H1 (cell line): Measurements from ENCODE around the gene FIP1L1. TPM values are rescaled to one million over a fixed set of nuclear protein-coding genes. Genes with fewer than 3 reads are reported as not detected.

ENCODE experiments used
- CTCF ChIA-PET: fragments of 300-600 bp; sonication (Branson Sonifier 250); formaldehyde crosslinking; loops from one replicate; lab custom pipeline; 2021; ENCODE audit not compliant: partially characterized antibody; lab: Charles Lee
- POLR2A ChIA-PET: fragments of 300-600 bp; sonication (Branson Sonifier 250); formaldehyde crosslinking; loops from one replicate; lab custom pipeline; 2021; ENCODE audit warnings: inconsistent platforms; ENCODE audit not compliant: partially characterized antibody; lab: Charles Lee
- DNase-seq, 2 experiments: peaks; one replicate each; pipeline versions ENCODE4 v3.0.0 to v3.0.0-alpha.2; 2010 to 2022; ENCODE audit warnings: low spot score in 2 of 2, low read depth in 1 of 2, mixed read lengths in 1 of 2
- FAIRE-seq: peaks from 2 replicates; lab custom pipeline; 2011; peaks lifted over from hg19 to GRCh38; lab: Jason Lieb, UNC
- H2AFZ ChIP-seq: 2 replicates; pipeline ENCODE4 v1.8.1; 2012; ENCODE audit warnings: low read length, inconsistent platforms
- H2AK5ac ChIP-seq: 2 replicates; pipeline ENCODE4 v1.6.1; 2013; ENCODE audit warnings: low read depth, low read length
- H2BK120ac ChIP-seq: replicated peaks from 2 replicates; pipeline ENCODE3; 2013; ENCODE audit warnings: low read depth, low read length, inconsistent platforms
- H2BK12ac ChIP-seq: 2 replicates; pipeline ENCODE4 v1.6.1; 2013; ENCODE audit warnings: low read depth, low read length
- H2BK15ac ChIP-seq: 2 replicates; pipeline ENCODE4 v1.6.1; 2013; ENCODE audit warnings: low read length
- H2BK20ac ChIP-seq: 2 replicates; pipeline ENCODE4 v1.6.1; 2013; ENCODE audit warnings: low read length
- H2BK5ac ChIP-seq: 2 replicates; pipeline ENCODE4 v1.6.1; 2013; ENCODE audit warnings: low read depth, low read length
- H3K14ac ChIP-seq: 2 replicates; pipeline ENCODE4 v1.6.1; 2013; ENCODE audit warnings: inconsistent platforms; ENCODE audit not compliant: insufficient read length
- H3K18ac ChIP-seq: 2 replicates; pipeline ENCODE4 v1.6.1; 2013; ENCODE audit warnings: low read length; ENCODE audit errors: extremely low read depth
- H3K23ac ChIP-seq: 2 replicates; pipeline ENCODE4 v1.6.1; 2013; ENCODE audit warnings: inconsistent platforms; ENCODE audit not compliant: insufficient read length
- H3K23me2 ChIP-seq: 2 replicates; pipeline ENCODE4 v1.6.1; 2013; ENCODE audit warnings: low read depth, low read length
- H3K27ac ChIP-seq: 2 replicates; pipeline ENCODE4 v1.6.1; 2011; ENCODE audit warnings: low read depth, low read length, inconsistent platforms
- H3K27me3 ChIP-seq, 4 experiments: replicated peaks in 1 of 4; 1 replicate in 1 of 4; 2 replicates in 3 of 4; pipeline versions ENCODE4 v1.6.1 to v1.8.1; 2011 to 2013; ENCODE audit warnings: low read length in 3 of 4, mild to moderate bottlenecking in 3 of 4, inconsistent platforms in 2 of 4, mixed read lengths in 2 of 4, moderate library complexity in 1 of 4; ENCODE audit not compliant: control insufficient read depth in 3 of 4, insufficient read depth in 3 of 4; ENCODE audit errors: extremely low read depth in 1 of 4
- H3K36me3 ChIP-seq, 4 experiments: 2 replicates each; pipeline versions ENCODE4 v1.6.1 to v1.8.1; 2011 to 2013; ENCODE audit warnings: mild to moderate bottlenecking in 4 of 4, low read length in 3 of 4, moderate library complexity in 2 of 4, control low read depth in 1 of 4, inconsistent platforms in 1 of 4; ENCODE audit not compliant: insufficient read depth in 4 of 4, control insufficient read depth in 2 of 4
- H3K4ac ChIP-seq: replicated peaks from 2 replicates; pipeline ENCODE3; 2013; ENCODE audit warnings: low read length, low read depth, mixed read lengths, inconsistent platforms; ENCODE audit not compliant: insufficient read length
- H3K4me1 ChIP-seq, 4 experiments: replicated peaks in 1 of 4; 1 replicate in 1 of 4; 2 replicates in 3 of 4; pipeline versions ENCODE4 v1.6.1 to v1.8.1; 2011 to 2013; ENCODE audit warnings: low read length in 3 of 4, inconsistent platforms in 2 of 4, mixed read lengths in 1 of 4; ENCODE audit not compliant: insufficient read depth in 4 of 4, control insufficient read depth in 3 of 4
- H3K4me2 ChIP-seq, 2 experiments: 2 replicates each; pipeline versions ENCODE4 v1.6.1 to v1.8.1; 2011 to 2013; ENCODE audit warnings: low read depth in 2 of 2, low read length in 2 of 2, control low read depth in 1 of 2, inconsistent platforms in 1 of 2, mild to moderate bottlenecking in 1 of 2; ENCODE audit not compliant: insufficient read depth in 1 of 2
- H3K4me3 ChIP-seq, 4 experiments: fragments of 200-600, 300-600 bp in 1 of 4; sonication (generic), shearing (Covaris generic), sonication (Bioruptor Twin) in 1 of 4; 2 replicates each; pipeline versions ENCODE4 v1.5.1 to v1.8.1; 2011 to 2016; ENCODE audit warnings: low read length in 4 of 4, low read depth in 3 of 4, control low read depth in 2 of 4, inconsistent platforms in 2 of 4, mild to moderate bottlenecking in 2 of 4, mixed read lengths in 1 of 4, moderate library complexity in 1 of 4; ENCODE audit not compliant: insufficient read depth in 2 of 4; ENCODE audit errors: extremely low read depth in 1 of 4
- H3K56ac ChIP-seq: replicated peaks from 2 replicates; pipeline ENCODE3; 2013; ENCODE audit warnings: low read depth, mild to moderate bottlenecking, mixed read lengths, low read length, inconsistent platforms; ENCODE audit not compliant: insufficient read length
- H3K79me1 ChIP-seq: 2 replicates; pipeline ENCODE4 v1.6.1; 2013; ENCODE audit warnings: low read depth, low read length, control low read depth
- H3K79me2 ChIP-seq, 2 experiments: 2 replicates each; pipeline versions ENCODE4 v1.6.1 to v1.8.1; 2012 to 2013; ENCODE audit warnings: low read length in 2 of 2, mild to moderate bottlenecking in 2 of 2, inconsistent platforms in 1 of 2; ENCODE audit not compliant: insufficient read depth in 2 of 2, control insufficient read depth in 1 of 2
- H3K9ac ChIP-seq, 4 experiments: replicated peaks in 1 of 4; 1 replicate in 1 of 4; 2 replicates in 3 of 4; pipeline versions ENCODE4 v1.6.1 to v1.8.1; 2011 to 2013; ENCODE audit warnings: low read depth in 3 of 4, low read length in 3 of 4, control low read depth in 2 of 4, mild to moderate bottlenecking in 2 of 4, moderate library complexity in 2 of 4, inconsistent platforms in 1 of 4; ENCODE audit errors: extremely low read depth in 1 of 4
- H3K9me3 ChIP-seq, 2 experiments: 2 replicates each; pipeline versions ENCODE4 v1.6.1 to v1.8.1; 2012 to 2013; ENCODE audit warnings: mild to moderate bottlenecking in 2 of 2, moderate library complexity in 2 of 2, control low read depth in 1 of 2, inconsistent platforms in 1 of 2, low read depth in 1 of 2, low read length in 1 of 2, mixed read lengths in 1 of 2; ENCODE audit not compliant: insufficient read depth in 2 of 2
- H4K20me1 ChIP-seq, 2 experiments: replicated peaks in 1 of 2; 2 replicates each; pipeline versions ENCODE3 to v1.8.1; 2011 to 2013; ENCODE audit warnings: inconsistent platforms in 2 of 2, low read length in 2 of 2, mild to moderate bottlenecking in 1 of 2; ENCODE audit not compliant: insufficient read depth in 2 of 2, control insufficient read depth in 1 of 2
- H4K5ac ChIP-seq: 2 replicates; pipeline ENCODE4 v1.6.1; 2013; ENCODE audit warnings: low read length, low read depth, mixed read lengths, inconsistent platforms; ENCODE audit not compliant: insufficient read length
- H4K8ac ChIP-seq: 2 replicates; pipeline ENCODE4 v1.8.0; 2013; ENCODE audit warnings: mild to moderate bottlenecking, moderate library complexity, low read length, inconsistent platforms; ENCODE audit not compliant: insufficient read depth; ENCODE audit errors: extremely low read depth
- H4K91ac ChIP-seq: replicated peaks from 2 replicates; pipeline ENCODE3; 2013; ENCODE audit warnings: low read length, mixed read lengths, inconsistent platforms; ENCODE audit not compliant: insufficient read length
- GABPA ChIP-seq: IDR thresholded peaks from 2 replicates; pipeline ENCODE4 v1.6.1; 2011; ENCODE audit warnings: mild to moderate bottlenecking, low read length, moderate library complexity, borderline replicate concordance; ENCODE audit not compliant: insufficient read depth
- RNF2 ChIP-seq: fragments of 200-900, 300-1000 bp; sonication (generic); IDR thresholded peaks from 2 replicates; pipeline ENCODE4 v1.7.1; 2016; ENCODE audit warnings: borderline replicate concordance, low read depth, mild to moderate bottlenecking, antibody characterized with exemption, low read length; ENCODE audit not compliant: poor library complexity, severe bottlenecking; ENCODE audit errors: missing control alignments
- WGBS, 2 experiments: shearing (Covaris generic) in 1 of 2; methylation state at CpG; one replicate each; pipeline versions ENCODE4 v1.1.6 to v1.1.7; 2013 to 2015; ENCODE audit warnings: low lambda C conversion rate in 2 of 2, mixed read lengths in 2 of 2, inconsistent platforms in 1 of 2, low coverage in 1 of 2, missing lambda C conversion rate in 1 of 2; ENCODE audit not compliant: insufficient replicate concordance in 2 of 2, insufficient coverage in 1 of 2, insufficient read length in 1 of 2; ENCODE audit errors: extremely low coverage in 1 of 2, missing lambda C conversion rate in 1 of 2; 5-methylcytosine and 5-hydroxymethylcytosine counted together
- polyA plus RNA-seq, 7 experiments: library from polyadenylated mRNA; depleted of rRNA in 3 of 7; stranded (reverse) in 5 of 7; unstranded in 2 of 7; fragments of >200 nt in 5 of 7; fragments of 200-250 nt in 2 of 7; gene quantifications; 1 replicate in 5 of 7; 2 replicates in 1 of 7; 4 replicates in 1 of 7; pipeline versions ENCODE4 v1.2.1 to v1.2.3, GENCODE V29; 2011 to 2013; ENCODE audit warnings: missing spikeins in 2 of 7, mixed read lengths in 2 of 7
- total RNA-seq: library from RNA; stranded (reverse); fragmentation: NEBNext Ultra II Directional; extraction: Animal tissue kit (Norgen Biotek cat#: 25700); gene quantifications from 2 replicates; pipeline ENCODE4 v1.2.1, GENCODE V29; 2021

FIP1L1 gene
- total and polyA plus RNA-seq, 2 of the 8 experiments (the other 6 are each of a cell fraction or from before 2014, with no cell fraction given) = 19.5 to 53.7 TPM

- Histone ChIP-seq H3K79me2 (no peaks in the 10 kb centered on the region), H4K20me1 (no peaks in the 10 kb centered on the region), H2BK5ac (no peak overlapping the region), H3K23me2 (no peaks in the 10 kb centered on the region; the same call in 1 of the 2 replicates), H3K9me3 (no peaks in the 10 kb centered on the region), H4K91ac (no peak overlapping the region), H3K23ac (no peak overlapping the region), H2BK12ac (no peak overlapping the region), H2AK5ac (no peak overlapping the region), H3K9ac (no peak overlapping the region), H3K56ac (no peak overlapping the region), H3K27ac (no peak overlapping the region), H4K8ac (peak overlapping the region; percentile 76; the same call in 1 of the 2 replicates), H2BK120ac (no peak overlapping the region), H3K79me1 (no peaks in the 10 kb centered on the region), H3K27me3 (no peaks in the 10 kb centered on the region), H2AFZ (no peak overlapping the region), H3K36me3 (no peaks in the 10 kb centered on the region), H4K5ac (no peak overlapping the region), H3K4me2 (no peak overlapping the region), H3K4me1 (no peaks in the 10 kb centered on the region), H3K4me3 (no peak overlapping the region), H3K4ac (no peak overlapping the region), H3K14ac (no peak overlapping the region), H3K18ac (0 out of 2 replicates have a peak overlapping the region, but pooled peaks have one; percentile 3), H2BK20ac (no peak overlapping the region), H2BK15ac (no peak overlapping the region)
- ChIA-PET CTCF (interaction anchor here (1.0 to 7.5 kb wide), 6 partner anchors 8 to 110 kb away, joined by 3 to 54 read pairs (median 4); no protein-coding TSS in a partner anchor), POLR2A (no interaction called here)
- TF ChIP-seq GABPA = no peak
- no peak for TF ChIP-seq RNF2
- DNase-seq = no peak
- WGBS, 2 experiments = 93% methylated on average over 17 of the region's 17 CpGs; no CpG with 5 or more reads in 1 of the 2 experiments
- no peak for FAIRE-seq
Observed at GRCh38 chr4:53507671-53508286, 130.3 kb downstream of the FIP1L1 start.
